ENCODE data around the gene STXBP6.

The STXBP6 gene

DNA sequence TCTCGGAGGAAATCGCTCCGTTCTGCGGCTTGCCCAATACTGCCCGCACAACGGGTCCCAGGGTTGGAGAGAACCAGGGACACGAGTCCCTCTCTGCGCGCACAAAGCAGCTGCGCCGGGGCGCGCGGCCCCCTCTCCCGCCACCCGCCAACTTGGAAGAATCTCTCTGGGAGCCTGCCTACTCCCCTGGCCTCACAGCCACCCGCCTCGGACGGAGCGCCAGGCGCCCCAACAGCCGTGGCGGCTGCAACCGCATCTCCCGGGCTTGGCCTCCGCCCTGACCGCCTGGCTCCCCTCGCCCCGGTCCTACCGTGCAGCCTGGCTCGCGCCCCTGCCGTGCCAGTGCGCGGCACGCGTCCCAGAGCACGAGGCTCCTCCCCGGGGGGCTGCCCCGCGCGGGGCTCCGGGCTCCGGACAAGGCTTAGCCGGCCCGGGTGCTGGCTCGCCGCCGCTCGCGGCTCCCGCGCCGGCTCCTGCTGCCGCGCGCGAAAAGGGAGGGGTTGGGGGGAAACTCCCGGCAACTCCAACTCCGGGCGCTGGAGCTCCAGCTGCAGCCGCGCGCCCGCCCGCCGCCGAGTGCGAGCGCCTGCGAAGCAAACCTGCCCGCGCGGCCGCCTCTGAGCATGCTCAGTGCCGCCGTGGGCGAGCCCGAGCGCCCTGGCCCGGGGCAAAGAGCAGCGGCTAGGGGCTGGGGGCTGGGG, at the start of gene STXBP6:
Gene STXBP6, minus strand, starts transcription at position 580 of the 701 bp plus-strand sequence. CDS start 75,329 bp downstream, outside the sequence.
- DNase-seq (ENCODE audit: low read depth), result peak; percentile 35
- TF ChIP-seq, protein P1, sequence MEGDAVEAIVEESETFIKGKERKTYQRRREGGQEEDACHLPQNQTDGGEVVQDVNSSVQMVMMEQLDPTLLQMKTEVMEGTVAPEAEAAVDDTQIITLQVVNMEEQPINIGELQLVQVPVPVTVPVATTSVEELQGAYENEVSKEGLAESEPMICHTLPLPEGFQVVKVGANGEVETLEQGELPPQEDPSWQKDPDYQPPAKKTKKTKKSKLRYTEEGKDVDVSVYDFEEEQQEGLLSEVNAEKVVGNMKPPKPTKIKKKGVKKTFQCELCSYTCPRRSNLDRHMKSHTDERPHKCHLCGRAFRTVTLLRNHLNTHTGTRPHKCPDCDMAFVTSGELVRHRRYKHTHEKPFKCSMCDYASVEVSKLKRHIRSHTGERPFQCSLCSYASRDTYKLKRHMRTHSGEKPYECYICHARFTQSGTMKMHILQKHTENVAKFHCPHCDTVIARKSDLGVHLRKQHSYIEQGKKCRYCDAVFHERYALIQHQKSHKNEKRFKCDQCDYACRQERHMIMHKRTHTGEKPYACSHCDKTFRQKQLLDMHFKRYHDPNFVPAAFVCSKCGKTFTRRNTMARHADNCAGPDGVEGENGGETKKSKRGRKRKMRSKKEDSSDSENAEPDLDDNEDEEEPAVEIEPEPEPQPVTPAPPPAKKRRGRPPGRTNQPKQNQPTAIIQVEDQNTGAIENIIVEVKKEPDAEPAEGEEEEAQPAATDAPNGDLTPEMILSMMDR (IDR thresholded peaks at IDR 0.05; ENCODE audit: insufficient read depth, low read depth, low read length, missing control alignments), result no peak
- H3K4me3 ChIP-seq (ENCODE audit: low read length), result peak within 1 kb of the TSS; percentile 24

DNA sequence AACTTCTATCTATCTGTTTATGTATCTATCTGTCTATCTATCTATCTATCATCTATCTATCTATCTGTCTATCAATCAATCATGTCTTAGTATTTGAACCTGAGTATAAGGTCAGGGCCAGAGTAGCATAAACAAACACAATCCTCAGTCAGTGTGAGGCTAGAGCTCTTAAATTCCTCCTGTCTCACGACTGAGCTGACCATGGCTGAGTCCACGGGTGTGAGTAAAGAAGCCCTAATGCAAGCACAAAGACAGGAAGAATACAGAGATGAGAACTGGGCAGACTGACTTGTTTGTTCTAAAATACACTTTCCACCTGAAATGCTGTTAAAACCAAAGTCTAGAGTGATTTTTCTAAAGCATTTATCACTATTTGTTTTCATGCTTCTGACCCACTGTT, 47.2 kb upstream of the STXBP6 start:
- H3K4me3 ChIP-seq (ENCODE audit: low read length), result no peak overlapping the region
- no peak for DNase-seq (ENCODE audit: low read depth)
- TF ChIP-seq, protein P1 (IDR thresholded peaks at IDR 0.05; ENCODE audit: insufficient read depth, low read depth, low read length, missing control alignments), result no peak

DNA sequence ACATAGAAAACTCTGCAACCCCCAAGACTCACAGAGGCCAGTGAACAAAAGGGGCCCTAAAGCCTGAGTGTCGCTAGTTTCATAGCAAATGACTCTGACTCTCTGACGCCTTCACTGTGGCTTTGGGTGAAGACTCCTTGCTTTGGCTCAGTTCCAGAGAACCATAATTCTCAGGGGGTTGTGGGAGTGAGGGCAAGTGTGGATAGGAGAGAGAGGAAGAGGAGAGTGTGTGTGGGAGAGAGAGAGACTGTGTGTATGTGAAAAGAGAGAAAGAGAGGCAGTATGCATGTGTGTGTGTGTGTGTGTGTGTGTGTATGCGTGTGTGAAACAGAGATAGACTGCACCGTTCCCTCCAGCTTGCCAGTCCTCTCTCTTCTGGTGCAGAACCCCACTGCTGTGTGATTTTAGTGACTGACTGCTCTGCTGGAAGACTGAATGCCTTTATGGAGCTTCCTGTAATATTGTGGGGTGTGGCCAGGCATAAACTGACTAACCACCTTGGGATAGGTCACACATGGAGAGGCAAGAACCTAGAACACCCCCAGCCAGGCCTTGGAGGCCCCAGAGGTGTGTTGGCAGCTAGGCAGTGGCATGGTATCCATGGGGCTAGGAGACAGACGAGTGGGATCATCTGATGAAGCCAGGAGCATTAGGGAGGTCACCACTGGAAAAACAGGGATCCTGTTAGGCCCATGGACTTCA, 45.9 kb upstream of the STXBP6 start:
- no peak for DNase-seq (ENCODE audit: low read depth)
- no peak overlapping the region for H3K4me3 ChIP-seq (ENCODE audit: low read length)
- TF ChIP-seq, protein P1 (IDR thresholded peaks at IDR 0.05; ENCODE audit: insufficient read depth, low read depth, low read length, missing control alignments), result no peak

DNA sequence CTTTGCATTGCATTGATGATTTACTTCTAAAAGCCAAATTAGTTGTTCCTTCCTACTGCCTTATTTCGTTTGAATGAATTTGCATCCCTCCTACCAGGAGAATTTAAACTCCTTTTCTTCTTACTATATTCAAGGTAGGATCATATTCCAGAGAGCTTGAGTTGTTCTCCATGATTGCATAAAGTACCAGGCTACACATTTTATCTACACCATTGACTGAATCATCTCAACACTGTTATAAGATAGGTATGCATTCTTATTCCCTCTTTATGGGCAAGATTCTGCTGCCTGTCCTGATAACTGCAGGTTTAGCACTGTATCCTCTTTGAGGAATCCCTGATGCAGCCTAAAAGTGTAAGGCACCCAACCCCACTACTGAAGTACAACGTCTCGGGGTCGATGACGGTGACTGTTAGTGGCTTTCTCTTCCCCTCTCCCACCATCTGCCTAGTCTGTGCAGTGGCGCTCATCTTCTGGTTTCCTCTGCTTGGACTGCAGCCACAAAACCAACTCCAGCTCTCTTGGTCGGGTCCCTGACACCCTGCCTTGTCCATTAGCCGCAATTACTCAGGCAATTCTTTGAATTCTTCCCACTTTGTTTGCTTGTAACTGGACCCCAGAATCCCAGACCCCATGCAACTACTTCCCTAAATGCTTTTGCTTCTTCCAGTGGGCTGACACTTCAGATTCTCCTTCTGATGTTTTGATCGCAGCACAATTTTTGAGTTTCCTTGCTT, 44.4 kb upstream of the STXBP6 start:
- DNase-seq (ENCODE audit: low read depth), result no peak
- H3K4me3 ChIP-seq (ENCODE audit: low read length), result no peak overlapping the region
- TF ChIP-seq, protein P1 (IDR thresholded peaks at IDR 0.05; ENCODE audit: insufficient read depth, low read depth, low read length, missing control alignments), result no peak

DNA sequence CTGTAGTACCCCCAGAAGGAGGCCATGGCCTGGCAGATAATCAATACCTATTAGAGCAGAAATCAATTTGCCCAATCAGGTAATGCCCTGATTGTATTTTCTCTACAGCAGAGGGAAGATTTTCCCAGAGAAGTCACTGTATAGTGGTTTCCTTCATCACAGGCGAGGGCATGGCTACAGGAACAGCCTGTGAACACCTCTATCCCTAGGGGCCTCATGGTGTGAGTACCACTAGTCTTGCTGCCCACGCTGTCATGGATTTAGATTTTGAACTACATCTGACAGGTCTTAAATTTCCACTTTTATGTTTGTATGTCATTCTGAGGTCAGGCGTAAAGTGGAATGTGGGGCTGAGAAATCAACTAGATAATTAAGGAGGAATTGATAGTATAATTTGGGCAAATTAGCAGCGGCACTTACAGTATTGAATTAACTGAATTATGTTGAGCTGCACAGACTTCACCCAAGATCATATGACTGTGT, 42.4 kb upstream of the STXBP6 start:
- TF ChIP-seq, protein P1 (IDR thresholded peaks at IDR 0.05; ENCODE audit: insufficient read depth, low read depth, low read length, missing control alignments), result no peak
- H3K4me3 ChIP-seq (ENCODE audit: low read length), result no peak overlapping the region
- no peak for DNase-seq (ENCODE audit: low read depth)

DNA sequence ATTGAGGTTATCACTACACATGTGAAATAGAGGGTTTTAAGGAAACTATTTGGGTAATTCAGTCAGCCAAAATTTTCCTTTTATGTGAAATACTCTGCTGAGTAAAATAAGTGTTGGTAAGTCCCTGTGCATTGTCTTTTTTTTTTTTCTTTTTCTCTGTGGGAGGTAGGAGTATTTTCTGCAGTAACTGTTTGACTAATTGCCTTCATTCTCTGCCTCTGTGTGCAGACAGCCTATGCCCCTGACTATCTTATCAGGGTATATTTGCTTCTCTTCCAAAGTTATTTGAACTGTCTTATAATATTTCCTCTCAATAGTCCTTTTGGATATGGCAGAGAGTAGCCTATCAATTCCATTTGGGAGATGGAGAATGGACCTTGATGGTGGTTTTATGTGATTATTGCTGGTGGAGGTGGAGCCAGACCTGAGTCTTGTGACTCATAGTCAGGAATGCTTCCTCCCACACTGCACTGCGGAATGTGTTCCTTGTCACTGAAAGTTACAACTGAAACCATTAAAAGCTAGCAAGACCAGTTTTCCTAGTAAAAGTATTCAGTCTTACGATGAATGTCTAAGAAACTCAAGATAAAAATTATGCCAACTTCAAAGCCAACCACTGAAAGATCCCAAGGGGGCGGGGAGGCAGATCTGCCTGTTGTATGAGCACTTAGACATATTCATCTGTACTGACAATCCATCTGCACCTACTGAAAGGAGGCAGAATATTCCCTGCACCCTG, 40.9 kb upstream of the STXBP6 start:
- no peak overlapping the region for H3K4me3 ChIP-seq (ENCODE audit: low read length)
- peak; percentile 69 for DNase-seq (ENCODE audit: low read depth)
- TF ChIP-seq, protein P1 (IDR thresholded peaks at IDR 0.05; ENCODE audit: insufficient read depth, low read depth, low read length, missing control alignments), result no peak
